SKM-1 treated with dmso at 0.1 percent for 144 hours (cell line): ENCODE measurements around the gene ITGA3.
"Not testable (repeated sequence)": the region's sequence is repeated elsewhere in the genome, so short reads cannot be mapped to it uniquely, and the experiment has no call there.

ENCODE experiments used
- DNase-seq: peaks from one replicate; lab custom pipeline; 2025; ENCODE audit not compliant: unreplicated experiment; lab: John Stamatoyannopoulos, UW

The ITGA3 gene

GRCh38 chr17:50034498-50035364 lies 21.2 kb upstream of the ITGA3 start:
- DNase-seq = no peak

DNA sequence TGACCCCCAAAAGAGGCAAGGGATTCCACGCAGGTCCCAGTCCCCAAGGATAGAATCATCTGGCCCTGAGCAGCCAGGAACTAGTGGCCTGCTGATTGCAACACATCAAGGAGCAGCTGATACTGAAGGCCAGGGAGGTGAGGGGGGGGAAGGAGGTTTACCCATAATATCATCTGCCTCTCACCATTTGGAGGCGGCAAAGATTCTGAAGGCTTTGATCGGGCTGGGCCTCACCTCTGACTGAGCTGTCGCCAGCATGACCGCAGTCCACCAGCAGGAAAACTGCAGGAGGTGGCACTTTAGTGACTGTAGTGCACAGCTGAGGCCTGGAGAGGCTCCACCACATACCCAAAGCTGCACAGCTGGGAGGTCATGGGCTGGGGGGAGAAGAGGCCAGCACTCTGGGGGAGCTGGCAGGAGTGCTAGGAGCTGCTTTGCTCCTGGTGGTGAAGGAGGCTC lies 20.5 kb upstream of the ITGA3 start:
- DNase-seq = no peak

- no peak for DNase-seq
Measured at GRCh38 chr17:50035945-50036344, 20.0 kb upstream of the ITGA3 start.

GRCh38 chr17:50036455-50037261 lies 19.3 kb upstream of the ITGA3 start:
- DNase-seq = no peak

DNA sequence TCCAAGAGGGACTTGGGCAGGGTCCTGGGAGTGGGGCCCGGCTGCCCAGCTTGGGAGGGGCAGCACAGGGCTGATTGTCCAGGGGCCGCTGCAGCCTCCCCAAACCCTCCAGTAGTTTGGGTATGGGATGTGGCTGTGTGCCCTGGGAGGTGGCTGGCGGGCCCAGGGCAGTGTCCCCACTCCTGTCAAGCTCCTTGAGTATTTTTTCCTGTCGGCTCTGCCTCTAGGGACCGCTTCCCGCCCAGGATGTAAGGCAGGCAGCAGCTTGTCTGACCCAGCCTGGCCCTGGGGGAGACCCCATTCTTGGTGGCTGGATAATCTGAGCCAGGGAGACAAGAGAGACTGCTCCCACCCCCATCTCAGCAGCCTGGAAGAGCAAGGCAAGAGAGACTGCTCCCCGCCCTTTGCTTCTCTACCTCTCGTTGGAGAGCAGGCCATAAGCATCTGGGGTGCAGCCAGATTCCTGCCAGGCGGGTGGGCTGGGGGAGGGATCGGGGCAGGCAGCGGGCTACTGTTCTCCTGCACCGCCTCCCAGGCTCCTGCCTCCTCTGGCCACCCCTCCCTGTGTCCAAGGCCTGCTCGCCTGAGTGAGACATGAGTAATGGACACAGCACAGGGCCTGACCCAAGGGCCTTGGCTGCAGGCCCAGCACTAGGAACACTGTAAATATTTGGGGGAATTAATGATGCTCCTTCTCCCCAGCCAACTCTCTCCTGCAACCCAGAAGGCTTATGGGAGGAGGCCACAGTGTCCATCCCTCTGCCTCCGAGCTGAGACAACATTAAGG lies 18.4 kb upstream of the ITGA3 start:
- DNase-seq = no peak

DNA sequence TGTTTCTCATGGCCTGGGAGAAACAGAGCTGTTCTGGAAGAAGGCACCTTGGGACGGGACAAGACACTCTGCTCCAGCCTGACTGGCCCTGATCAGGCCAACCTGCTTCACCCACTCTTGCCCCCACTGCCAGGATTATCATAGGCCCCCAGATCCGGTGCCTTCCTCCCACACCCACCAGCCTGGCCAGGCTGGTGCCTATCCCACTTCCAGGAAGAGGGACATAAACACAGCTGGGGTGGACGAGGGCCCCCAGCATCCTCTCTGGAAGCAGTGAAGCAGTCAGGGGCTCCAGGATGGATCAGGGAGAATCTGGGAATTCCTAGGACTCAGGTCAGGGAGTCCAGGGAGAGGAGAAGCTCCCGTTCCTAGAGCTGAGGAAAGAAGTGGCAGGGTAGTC lies 16.9 kb upstream of the ITGA3 start:
- no peak for DNase-seq

GRCh38 chr17:50040496-50040895 lies 15.4 kb upstream of the ITGA3 start:
- not testable (repeated sequence) for DNase-seq

GRCh38 chr17:50042211-50042610 lies 13.7 kb upstream of the ITGA3 start:
- no peak for DNase-seq

GRCh38 chr17:50043290-50044148 lies 12.4 kb upstream of the ITGA3 start:
- DNase-seq = no peak

- no peak for DNase-seq
Measured at GRCh38 chr17:50044483-50044882, 11.4 kb upstream of the ITGA3 start.

- DNase-seq = no peak
Measured at GRCh38 chr17:50045154-50045553, 10.8 kb upstream of the ITGA3 start.

DNA sequence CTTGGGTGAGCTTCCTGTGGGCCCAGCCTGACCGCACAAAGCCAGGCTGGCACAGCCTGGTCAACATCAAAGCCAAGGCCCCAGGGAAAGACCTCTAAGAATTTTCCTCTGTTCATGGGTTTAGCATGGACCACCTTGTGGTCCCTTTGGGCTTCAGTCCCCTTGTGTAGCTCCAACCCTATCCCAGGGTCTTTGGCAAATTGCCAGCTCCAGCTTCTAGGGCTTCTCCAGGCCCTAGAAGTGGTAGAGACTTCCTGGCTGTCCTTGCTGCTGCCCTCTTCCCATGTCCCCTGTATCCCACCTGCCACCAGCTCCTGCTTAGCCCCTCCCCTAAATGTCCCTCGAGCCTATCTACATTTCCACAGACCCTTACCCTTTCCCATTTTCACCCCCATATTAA lies 9.7 kb upstream of the ITGA3 start:
- no peak for DNase-seq

DNA sequence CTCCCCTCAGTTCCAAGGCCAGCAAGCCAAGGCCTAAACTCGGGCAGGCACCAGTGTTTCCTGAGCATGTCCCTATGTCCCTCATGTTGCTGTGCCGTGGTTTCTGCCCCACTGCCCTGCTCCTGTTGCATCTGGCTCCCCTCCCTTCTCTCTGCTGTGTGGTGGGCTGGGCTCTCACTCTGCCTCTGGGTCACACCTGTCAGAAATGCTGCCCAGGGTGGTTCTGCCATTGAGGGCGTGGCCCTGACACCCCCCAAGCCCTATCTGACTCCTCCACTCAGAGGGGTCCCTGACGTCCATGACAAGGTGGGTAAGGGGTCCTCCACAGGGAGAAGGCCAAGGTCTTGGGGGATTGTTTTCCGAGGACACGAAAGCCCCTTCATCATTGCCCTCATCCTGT lies 9.2 kb upstream of the ITGA3 start:
- DNase-seq = no peak

DNA sequence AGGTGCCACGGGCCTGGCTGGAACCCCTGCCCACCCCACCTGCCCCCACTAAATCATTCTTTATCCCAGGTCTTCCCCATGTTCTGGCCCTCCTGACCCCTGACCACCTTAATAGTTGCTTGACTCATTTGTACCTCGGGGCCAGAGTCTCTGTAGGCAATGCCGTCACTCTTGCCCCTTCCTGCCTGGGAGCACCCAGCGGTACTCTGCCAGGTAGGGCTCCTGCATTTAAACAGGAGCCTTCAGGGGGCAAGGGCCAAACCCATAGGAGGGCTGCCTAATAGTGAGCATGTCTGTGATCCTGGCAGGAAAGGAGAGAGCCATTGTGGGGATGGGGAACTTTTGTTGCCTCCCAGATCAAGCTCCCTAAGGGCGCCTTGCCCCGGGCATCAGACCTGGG lies 8.8 kb upstream of the ITGA3 start:
- no peak for DNase-seq

DNA sequence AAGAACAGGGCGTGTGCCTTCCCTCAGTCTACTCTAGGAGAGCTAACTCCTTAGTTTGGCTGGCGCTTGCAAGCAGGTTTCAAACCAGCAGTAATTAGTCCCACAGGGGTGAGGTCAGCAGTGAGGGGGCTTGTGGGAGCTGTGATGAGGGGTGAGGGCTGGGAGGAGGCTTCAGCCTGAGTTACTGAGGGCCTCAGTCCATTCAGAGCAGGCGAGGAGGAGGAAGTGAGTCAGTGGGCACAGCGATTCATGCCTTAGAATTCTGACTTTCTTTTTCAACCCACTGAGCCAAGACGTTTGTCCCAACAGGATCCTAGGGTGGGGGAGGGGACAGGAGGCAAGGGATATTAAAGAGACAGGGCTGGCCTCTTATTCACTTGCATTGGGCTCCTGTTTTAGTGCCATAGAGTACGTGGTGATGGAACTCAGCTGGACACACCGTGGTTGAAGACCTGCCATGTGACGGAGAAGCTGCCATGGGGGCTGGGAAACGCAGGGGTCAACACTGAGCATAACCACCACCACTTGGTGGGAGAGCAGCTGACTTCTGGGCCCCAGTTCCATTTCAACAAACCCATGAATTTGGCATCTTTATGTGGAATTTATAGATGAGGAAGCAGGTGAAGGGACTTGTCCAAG lies 8.3 kb upstream of the ITGA3 start:
- no peak for DNase-seq

- no peak for DNase-seq
Measured at GRCh38 chr17:50048146-50048720, 7.7 kb upstream of the ITGA3 start.

GRCh38 chr17:50048988-50049387 lies 6.9 kb upstream of the ITGA3 start:
- DNase-seq = no peak

- no peak for DNase-seq
Measured at GRCh38 chr17:50049636-50050035, 6.3 kb upstream of the ITGA3 start.

GRCh38 chr17:50050431-50051032 lies 5.4 kb upstream of the ITGA3 start:
- no peak for DNase-seq
